HepG2 (cell line): ENCODE data around the gene ARCN1. TPM values are rescaled to one million over a fixed set of nuclear protein-coding genes. Genes with fewer than 3 reads are reported as not detected.

Experiments used
- ARID2 ChIP-seq: sonication (generic); formaldehyde crosslinking; IDR thresholded peaks from 2 replicates; pipeline ENCODE4 v1.8.1; 2022; ENCODE audit warnings: mild to moderate bottlenecking, missing genetic modification reagents, borderline replicate concordance
- ARNTL ChIP-seq: sonication (generic); formaldehyde crosslinking; IDR thresholded peaks from 2 replicates; pipeline ENCODE4 v1.4.0; 2020; ENCODE audit warnings: mild to moderate bottlenecking, missing genetic modification reagents
- FOXP1 ChIP-seq, 2 experiments: fragments of 450-650 bp in 1 of 2; IDR thresholded peaks; 2 replicates each; pipeline ENCODE4 v1.6.1; 2017 to 2018; ENCODE audit warnings: antibody characterized with exemption in 1 of 2
- HNF4A ChIP-seq: sonication (generic); formaldehyde crosslinking; IDR thresholded peaks from 2 replicates; pipeline ENCODE4 v1.4.0; 2020; ENCODE audit warnings: missing genetic modification reagents
- JDP2 ChIP-seq: sonication (generic); formaldehyde crosslinking; IDR thresholded peaks from 2 replicates; pipeline ENCODE4 v1.8.1; 2022; ENCODE audit warnings: missing genetic modification reagents, borderline replicate concordance
- KLF11 ChIP-seq: IDR thresholded peaks from 2 replicates; pipeline ENCODE4 v1.6.1; 2016; ENCODE audit warnings: missing compliant biosample characterization
- KLF9 ChIP-seq: IDR thresholded peaks from 2 replicates; pipeline ENCODE4 v1.6.1; 2016; ENCODE audit warnings: low read depth
- PHF21A ChIP-seq: sonication (generic); formaldehyde crosslinking; IDR thresholded peaks from 2 replicates; pipeline ENCODE4 v1.5.0; 2020; ENCODE audit warnings: mild to moderate bottlenecking, missing genetic modification reagents
- POGZ ChIP-seq: sonication (generic); formaldehyde crosslinking; IDR thresholded peaks from 2 replicates; pipeline ENCODE4 v1.4.0; 2020; ENCODE audit warnings: mild to moderate bottlenecking, missing genetic modification reagents
- RARA ChIP-seq: IDR thresholded peaks from 2 replicates; pipeline ENCODE4 v1.6.1; 2016; ENCODE audit warnings: missing genetic modification reagents, missing compliant biosample characterization
- RELA ChIP-seq: sonication (generic); formaldehyde crosslinking; IDR thresholded peaks from 2 replicates; pipeline ENCODE4 v1.4.0; 2020; ENCODE audit warnings: missing genetic modification reagents
- SIN3B ChIP-seq: fragments of 150-350 bp; IDR thresholded peaks from 2 replicates; pipeline ENCODE4 v1.6.1; 2014; ENCODE audit warnings: low read length
- SIX1 ChIP-seq: sonication (generic); formaldehyde crosslinking; IDR thresholded peaks from 2 replicates; pipeline ENCODE4 v1.4.0; 2020; ENCODE audit warnings: missing genetic modification reagents, borderline replicate concordance
- SOX6 ChIP-seq, 2 experiments: fragments of 450-650 bp in 1 of 2; sonication (generic) in 1 of 2; formaldehyde crosslinking in 1 of 2; IDR thresholded peaks; 2 replicates each; pipeline versions ENCODE4 v1.4.0 to v1.6.1; 2017 to 2020; ENCODE audit warnings: antibody characterized with exemption in 1 of 2, mild to moderate bottlenecking in 1 of 2, missing genetic modification reagents in 1 of 2
- TARDBP ChIP-seq: sonication (generic); formaldehyde crosslinking; IDR thresholded peaks from 2 replicates; pipeline ENCODE4 v1.8.0; 2022; ENCODE audit warnings: mild to moderate bottlenecking, missing genetic modification reagents
- ZBTB21 ChIP-seq: sonication (generic); formaldehyde crosslinking; IDR thresholded peaks from 2 replicates; pipeline ENCODE4 v1.4.0; 2020; ENCODE audit warnings: missing genetic modification reagents
- ZNF12 ChIP-seq: sonication (generic); formaldehyde crosslinking; IDR thresholded peaks from 2 replicates; pipeline ENCODE4 v1.5.0; 2020; ENCODE audit warnings: missing genetic modification reagents
- ZNF138 ChIP-seq: sonication (generic); formaldehyde crosslinking; IDR thresholded peaks from 2 replicates; pipeline ENCODE4 v1.5.0; 2020; ENCODE audit warnings: mild to moderate bottlenecking, low read depth, missing genetic modification reagents
- ZNF17 ChIP-seq: sonication (generic); formaldehyde crosslinking; IDR thresholded peaks from 2 replicates; pipeline ENCODE4 v1.5.0; 2020; ENCODE audit warnings: mild to moderate bottlenecking, missing genetic modification reagents
- ZNF207 ChIP-seq: fragments of 450-650 bp; IDR thresholded peaks from 2 replicates; pipeline ENCODE4 v1.6.1; 2016; ENCODE audit warnings: antibody characterized with exemption, borderline replicate concordance
- ZNF333 ChIP-seq: sonication (generic); formaldehyde crosslinking; IDR thresholded peaks from 2 replicates; pipeline ENCODE4 v1.4.0; 2020; ENCODE audit warnings: mild to moderate bottlenecking, missing genetic modification reagents, borderline replicate concordance
- ZNF468 ChIP-seq: sonication (generic); formaldehyde crosslinking; IDR thresholded peaks from 2 replicates; pipeline ENCODE4 v1.8.0; 2022; ENCODE audit warnings: mild to moderate bottlenecking, moderate library complexity, missing genetic modification reagents
- ZNF484 ChIP-seq: sonication (generic); formaldehyde crosslinking; IDR thresholded peaks from 2 replicates; pipeline ENCODE4 v1.5.1; 2020; ENCODE audit warnings: mild to moderate bottlenecking, low read depth, missing genetic modification reagents, borderline replicate concordance
- ZNF879 ChIP-seq: sonication (generic); formaldehyde crosslinking; IDR thresholded peaks from 2 replicates; pipeline ENCODE4 v1.8.1; 2023; ENCODE audit warnings: missing genetic modification reagents
- polyA plus RNA-seq, 8 experiments: library from polyadenylated mRNA; depleted of rRNA in 3 of 8; stranded (reverse) in 7 of 8; unstranded in 1 of 8; fragments of >200 nt; fragmentation: Illumina TruSeq in 4 of 8; extraction: Trizol in 4 of 8; gene quantifications; 2 replicates each; pipeline versions ENCODE4 v1.2.1 to v1.2.3, GENCODE V29; 2011 to 2016; ENCODE audit warnings: low read depth in 4 of 8, missing spikeins in 1 of 8, mixed read lengths in 1 of 8; ENCODE audit not compliant: insufficient read depth in 1 of 8
- total RNA-seq, 5 experiments: library from RNA; depleted of rRNA; stranded (reverse); fragments of >200 nt; fragmentation: Illumina TruSeq; extraction: Trizol; gene quantifications; 2 replicates each; pipeline ENCODE4 v1.2.3, GENCODE V29; 2016; ENCODE audit warnings: low read depth in 1 of 5
- TF ChIP-seq, protein P1 (sequence below): sonication (generic); formaldehyde crosslinking; IDR thresholded peaks from 2 replicates; pipeline ENCODE4 v1.4.0; 2020; ENCODE audit warnings: mild to moderate bottlenecking, missing genetic modification reagents
- TF ChIP-seq, protein P2 (sequence below): sonication (generic); formaldehyde crosslinking; IDR thresholded peaks from 2 replicates; pipeline ENCODE4 v1.8.1; 2023; ENCODE audit warnings: mild to moderate bottlenecking, moderate library complexity, missing genetic modification reagents
- TF ChIP-seq, protein P3 (sequence below), 2 experiments: IDR thresholded peaks; 2 replicates each; pipeline ENCODE4 v1.6.1; 2011 to 2012; ENCODE audit warnings: low read length in 2 of 2, borderline replicate concordance in 1 of 2, low read depth in 1 of 2, mild to moderate bottlenecking in 1 of 2, moderate library complexity in 1 of 2

ARCN1 gene
- total and polyA plus RNA-seq, 2 of the 13 experiments (the other 11 are each of a cell fraction or from before 2014, with no cell fraction given) = 148 to 200 TPM

DNA sequence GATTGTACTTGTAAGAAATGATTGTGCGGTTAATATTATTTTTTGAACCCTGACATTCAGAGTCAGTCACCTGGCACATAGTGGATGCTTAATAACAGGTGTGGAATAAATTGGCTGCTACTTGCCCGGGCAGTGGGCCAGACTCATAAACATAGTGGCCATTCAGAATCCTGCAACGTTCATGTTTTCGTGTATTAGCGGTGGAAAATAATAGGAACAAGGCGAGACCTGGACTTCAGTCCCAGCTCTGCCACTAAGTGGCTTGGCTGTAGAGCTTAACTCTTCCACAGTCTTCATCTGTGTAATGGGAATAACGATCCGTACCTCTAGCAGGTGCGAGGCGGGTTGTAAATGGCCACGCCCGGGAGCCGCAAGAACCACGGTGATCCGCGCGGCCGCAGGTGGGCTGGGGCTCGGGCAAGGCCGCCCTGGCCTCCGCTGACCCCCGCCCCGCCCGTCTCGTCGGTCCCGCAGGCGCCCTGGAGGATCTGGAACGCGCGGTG is 42.0 kb upstream of the ARCN1 start (continued):
- TF ChIP-seq KLF11 (CRISPR knock-in tag) (0 out of 2 replicates have a peak, but pooled peaks have one; percentile 3), ZNF17 (CRISPR knock-in tag) (0 out of 2 replicates have a peak, but pooled peaks have one; percentile 3), TARDBP (CRISPR knock-in tag) (0 out of 2 replicates have a peak, but pooled peaks have one; percentile 34), RARA (CRISPR knock-in tag) (no peak), ZBTB21 (no peak), JDP2 (CRISPR knock-in tag) (no peak), RELA (CRISPR knock-in tag) (0 out of 2 replicates have a peak, but pooled peaks have one; percentile 45), ZNF484 (CRISPR knock-in tag) (no peak), ARID2 (CRISPR knock-in tag) (0 out of 2 replicates have a peak, but pooled peaks have one; percentile 11), SIN3B (no peak), HNF4A (CRISPR knock-in tag) (peak; percentile 29; the same call in 1 of the 2 replicates), PHF21A (no peak), KLF9 (no peak), ZNF207 (no peak), POGZ (CRISPR knock-in tag) (0 out of 2 replicates have a peak, but pooled peaks have one; percentile 7), ZNF468 (CRISPR knock-in tag) (no peak), SOX6 (IDR thresholded peaks at IDR 0.05) (no peak), SOX6 (CRISPR knock-in tag; IDR thresholded peaks at IDR 0.05) (no peak), ZNF138 (no peak), ZNF12 (CRISPR knock-in tag) (no peak), FOXP1 (IDR thresholded peaks at IDR 0.05) (no peak), FOXP1 (CRISPR knock-in tag; IDR thresholded peaks at IDR 0.05) (no peak), ZNF879 (CRISPR knock-in tag) (no peak), SIX1 (CRISPR knock-in tag) (no peak), ARNTL (CRISPR knock-in tag) (no peak), ZNF333 (CRISPR knock-in tag) (no peak)
- TF ChIP-seq, protein P1, sequence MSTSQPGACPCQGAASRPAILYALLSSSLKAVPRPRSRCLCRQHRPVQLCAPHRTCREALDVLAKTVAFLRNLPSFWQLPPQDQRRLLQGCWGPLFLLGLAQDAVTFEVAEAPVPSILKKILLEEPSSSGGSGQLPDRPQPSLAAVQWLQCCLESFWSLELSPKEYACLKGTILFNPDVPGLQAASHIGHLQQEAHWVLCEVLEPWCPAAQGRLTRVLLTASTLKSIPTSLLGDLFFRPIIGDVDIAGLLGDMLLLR (CRISPR knock-in tag) = no peak
- TF ChIP-seq, protein P2, sequence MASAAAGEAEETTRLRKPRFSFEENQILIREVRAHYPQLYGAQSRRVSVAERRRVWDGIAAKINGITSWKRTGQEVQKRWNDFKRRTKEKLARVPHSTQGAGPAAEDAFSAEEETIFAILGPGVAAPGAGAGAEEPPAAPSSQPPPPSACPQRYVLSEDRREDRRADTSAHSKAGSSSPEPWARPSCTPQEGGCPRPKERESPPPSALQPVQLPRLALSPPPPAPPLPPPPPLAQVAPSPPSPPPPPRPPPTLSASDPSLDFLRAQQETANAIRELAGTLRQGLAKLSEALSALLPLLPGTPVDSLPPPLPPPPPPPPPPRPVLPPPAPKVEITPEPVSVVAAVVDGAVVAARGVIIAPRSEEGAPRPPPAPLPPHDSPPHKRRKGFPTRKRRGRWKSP (CRISPR knock-in tag) = no peak
- TF ChIP-seq, protein P3, sequence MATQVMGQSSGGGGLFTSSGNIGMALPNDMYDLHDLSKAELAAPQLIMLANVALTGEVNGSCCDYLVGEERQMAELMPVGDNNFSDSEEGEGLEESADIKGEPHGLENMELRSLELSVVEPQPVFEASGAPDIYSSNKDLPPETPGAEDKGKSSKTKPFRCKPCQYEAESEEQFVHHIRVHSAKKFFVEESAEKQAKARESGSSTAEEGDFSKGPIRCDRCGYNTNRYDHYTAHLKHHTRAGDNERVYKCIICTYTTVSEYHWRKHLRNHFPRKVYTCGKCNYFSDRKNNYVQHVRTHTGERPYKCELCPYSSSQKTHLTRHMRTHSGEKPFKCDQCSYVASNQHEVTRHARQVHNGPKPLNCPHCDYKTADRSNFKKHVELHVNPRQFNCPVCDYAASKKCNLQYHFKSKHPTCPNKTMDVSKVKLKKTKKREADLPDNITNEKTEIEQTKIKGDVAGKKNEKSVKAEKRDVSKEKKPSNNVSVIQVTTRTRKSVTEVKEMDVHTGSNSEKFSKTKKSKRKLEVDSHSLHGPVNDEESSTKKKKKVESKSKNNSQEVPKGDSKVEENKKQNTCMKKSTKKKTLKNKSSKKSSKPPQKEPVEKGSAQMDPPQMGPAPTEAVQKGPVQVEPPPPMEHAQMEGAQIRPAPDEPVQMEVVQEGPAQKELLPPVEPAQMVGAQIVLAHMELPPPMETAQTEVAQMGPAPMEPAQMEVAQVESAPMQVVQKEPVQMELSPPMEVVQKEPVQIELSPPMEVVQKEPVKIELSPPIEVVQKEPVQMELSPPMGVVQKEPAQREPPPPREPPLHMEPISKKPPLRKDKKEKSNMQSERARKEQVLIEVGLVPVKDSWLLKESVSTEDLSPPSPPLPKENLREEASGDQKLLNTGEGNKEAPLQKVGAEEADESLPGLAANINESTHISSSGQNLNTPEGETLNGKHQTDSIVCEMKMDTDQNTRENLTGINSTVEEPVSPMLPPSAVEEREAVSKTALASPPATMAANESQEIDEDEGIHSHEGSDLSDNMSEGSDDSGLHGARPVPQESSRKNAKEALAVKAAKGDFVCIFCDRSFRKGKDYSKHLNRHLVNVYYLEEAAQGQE (IDR thresholded peaks at IDR 0.05; ENCODE audit: borderline replicate concordance in 1 of 2, low read depth in 1 of 2, low read length in 2 of 2) = no peak
